SW480 (cell line): Measurements from ENCODE around the gene GSK3A.

Experiments
- DNase-seq: peaks from one replicate; pipeline ENCODE4 v3.0.0-alpha.2; 2016; ENCODE audit warnings: low spot score

Gene GSK3A

DNA sequence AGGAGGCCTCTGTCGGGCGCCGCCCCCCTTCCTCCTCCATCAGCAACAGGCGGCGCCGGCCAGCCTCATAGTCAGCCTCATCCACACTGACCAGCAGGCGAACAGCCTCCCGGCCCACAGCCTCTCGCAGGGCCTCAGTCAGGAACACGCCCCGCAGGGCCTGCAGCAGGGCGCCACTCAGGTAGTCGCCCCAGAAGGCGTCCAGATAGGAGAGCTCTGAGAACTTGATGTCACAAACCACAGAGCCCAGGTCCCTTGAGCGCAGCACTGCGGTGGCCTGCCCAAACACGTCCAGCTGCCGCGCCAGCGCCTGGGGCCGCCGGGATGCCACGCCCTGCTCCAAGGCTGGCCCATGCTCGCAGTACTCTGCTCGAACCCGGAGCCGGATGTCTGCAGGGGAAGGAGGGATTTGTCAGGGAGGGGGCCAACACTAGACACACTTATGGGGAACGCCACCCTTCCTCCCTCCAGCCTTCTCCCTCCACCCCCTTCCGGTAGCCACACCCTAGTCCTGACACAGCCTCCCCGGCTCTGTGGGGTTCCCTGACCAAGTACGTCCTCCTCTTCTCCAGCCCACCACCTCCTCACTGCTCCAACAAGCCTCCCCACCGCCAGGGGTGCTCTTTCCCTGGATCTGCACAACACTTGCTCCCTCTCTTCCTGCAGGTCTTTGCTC is 42.8 kb downstream of the GSK3A start:
- DNase-seq, result peak; percentile 78

DNA sequence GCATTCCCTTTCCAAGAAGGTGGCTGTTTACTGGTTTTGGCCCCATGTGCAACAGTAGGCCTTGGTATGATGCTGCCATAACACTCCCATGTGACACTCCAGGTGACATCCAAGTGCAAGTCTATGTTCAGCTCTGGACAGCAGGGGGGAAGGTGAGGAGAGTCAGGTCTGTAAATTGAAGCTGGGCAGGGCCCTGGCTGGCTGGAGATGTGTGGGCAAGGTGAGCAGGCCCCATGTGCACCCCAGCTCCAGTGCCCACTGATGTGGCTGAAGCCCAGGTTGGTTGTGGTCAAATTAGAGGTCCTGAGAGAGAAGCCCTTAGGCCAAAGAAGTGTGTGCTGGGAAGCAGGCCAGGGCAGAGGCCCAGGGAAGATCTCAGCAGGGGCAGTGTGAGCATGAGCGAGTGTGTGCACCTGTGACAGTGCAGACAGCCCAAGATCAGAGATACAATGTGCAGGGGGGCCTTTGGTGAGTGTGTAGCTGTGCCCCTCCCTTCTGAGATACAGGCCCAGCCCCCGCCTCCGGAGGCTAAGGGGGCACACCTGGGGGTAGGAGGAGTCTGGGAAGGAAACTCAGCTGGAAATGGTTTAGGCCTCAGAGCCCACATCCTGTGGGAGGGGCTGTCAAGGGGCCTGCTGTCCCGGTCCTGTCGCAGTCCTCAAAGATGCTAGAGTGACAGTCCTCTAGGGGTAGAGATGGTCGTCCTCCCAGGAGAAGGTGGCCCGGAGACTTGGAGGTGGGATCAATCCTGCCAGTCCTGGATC is 43.5 kb downstream of the GSK3A start:
- peak; percentile 36 for DNase-seq

DNA sequence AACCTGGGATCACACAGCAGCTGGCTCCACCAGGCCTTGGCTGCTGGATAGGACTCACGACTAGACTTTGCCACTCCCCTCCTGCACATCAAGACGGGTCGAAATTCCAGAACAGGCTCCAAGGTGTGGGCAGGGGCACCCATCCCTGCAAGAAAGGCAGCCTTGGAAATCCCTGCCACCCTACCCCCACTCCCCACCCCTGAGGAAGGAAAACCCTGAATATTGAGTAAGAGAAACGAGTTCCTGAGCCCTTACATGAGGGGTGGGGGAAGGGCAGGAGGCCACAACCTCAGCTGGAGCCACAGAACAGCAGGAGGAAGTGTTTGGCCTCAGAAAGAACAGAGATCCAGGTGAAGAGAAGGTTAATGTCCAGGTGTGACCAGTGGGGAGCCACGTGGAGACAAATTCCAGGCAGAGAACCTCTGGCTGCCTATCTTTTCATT is 45.0 kb downstream of the GSK3A start:
- DNase-seq, result no peak

DNA sequence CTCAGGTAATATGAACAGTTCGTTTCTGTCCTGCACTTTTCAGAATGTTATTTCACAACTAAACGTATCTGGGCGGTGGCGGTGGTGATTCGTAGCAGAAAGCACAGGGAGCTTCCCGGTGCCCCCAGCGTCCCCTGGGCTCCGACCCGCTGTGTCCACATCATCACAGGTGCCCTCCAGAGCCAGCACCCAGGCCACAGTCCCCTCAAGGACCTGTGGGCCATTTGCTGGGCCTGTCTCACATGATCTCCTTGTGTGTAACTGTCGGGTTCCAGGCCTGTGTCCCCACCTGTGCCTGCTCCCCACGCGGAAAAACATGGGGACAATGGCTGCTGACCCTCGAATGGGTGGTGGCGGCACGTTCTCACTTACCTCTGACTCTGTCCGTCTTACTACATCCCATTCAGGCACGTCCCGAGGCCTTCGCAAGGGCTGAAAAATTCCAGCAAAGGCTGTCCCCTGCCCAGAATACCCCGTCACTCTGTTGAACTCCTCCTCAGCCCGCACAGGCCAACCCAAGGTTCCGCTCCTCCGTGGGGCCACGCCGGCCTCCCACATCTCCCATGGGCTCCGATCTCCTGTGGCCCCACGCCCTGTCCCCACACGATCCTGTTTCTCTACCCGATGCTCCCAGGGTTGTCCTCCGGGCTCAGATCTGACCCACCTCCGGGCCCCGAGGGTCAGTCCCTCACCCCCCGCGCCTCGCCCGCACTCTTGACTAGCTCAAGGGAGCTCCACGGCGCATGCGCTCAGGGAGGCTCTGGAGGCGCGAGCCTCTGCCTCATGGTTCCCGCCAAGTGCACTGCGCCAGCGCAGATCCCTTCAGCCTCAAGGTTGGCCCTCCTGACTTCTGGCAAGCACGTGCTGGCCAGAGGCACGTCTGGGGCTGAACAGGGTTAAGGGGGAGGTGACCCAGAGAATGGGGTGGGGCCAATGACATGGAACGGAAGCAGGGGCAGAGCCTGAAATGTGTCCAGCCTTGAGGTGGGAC is 46.1 kb downstream of the GSK3A start:
- DNase-seq, result no peak

DNA sequence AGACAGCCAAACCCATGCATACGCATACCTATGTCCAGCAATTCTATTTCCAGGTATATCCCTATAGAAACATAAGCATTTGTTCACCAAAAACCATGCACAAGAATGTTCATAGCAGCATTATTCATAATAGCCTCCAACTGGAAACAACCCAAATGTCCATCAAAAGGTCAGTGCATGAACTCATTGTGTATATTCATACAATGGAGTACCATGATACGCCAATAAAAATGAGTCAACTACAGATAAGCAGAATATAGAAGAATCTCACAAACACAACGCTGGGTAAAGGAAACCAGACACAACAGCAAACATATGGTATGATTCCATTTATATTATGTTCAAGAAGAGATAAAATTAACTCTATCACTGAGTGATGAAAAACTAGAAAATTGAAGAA is 48.7 kb downstream of the GSK3A start:
- DNase-seq, result no peak

DNA sequence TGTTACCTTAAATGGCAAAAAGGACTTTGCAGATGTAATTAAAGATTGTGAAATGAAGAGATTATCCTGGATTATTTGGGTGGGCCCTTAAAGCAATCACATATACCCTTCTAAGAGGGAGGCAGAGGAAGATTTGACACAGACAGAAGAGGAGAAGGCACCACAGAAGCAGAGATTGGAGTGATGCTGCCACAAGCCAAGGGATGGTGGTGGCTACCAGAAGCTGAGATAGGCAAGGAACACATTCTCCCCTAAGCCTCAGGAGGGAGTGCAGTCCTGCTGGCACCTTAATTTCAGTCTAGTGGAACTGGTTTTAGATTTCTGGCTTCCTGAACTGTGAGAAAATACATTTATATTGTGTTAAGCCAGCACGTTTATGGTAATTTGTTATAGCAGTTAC is 49.1 kb downstream of the GSK3A start:
- DNase-seq, result no peak

DNA sequence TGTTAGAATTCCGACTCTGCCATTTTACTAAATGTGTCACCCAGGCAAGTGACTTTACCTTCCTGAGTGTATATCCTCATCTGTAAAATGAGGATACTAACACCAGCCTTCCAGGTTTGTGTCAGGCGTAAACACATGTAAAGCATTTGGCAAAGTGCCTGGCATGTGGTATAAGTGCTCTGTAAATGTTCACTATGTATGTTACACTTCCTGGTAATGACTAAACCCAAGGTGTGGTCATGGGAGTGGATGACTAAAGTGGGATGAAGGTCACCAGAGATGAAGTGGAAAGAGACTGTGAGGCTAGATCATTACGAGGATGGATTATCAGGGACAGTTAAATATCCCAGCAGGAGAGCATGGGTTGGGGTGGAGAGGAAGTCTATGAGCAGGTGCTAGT is 50.5 kb downstream of the GSK3A start:
- peak; percentile 99 for DNase-seq

DNA sequence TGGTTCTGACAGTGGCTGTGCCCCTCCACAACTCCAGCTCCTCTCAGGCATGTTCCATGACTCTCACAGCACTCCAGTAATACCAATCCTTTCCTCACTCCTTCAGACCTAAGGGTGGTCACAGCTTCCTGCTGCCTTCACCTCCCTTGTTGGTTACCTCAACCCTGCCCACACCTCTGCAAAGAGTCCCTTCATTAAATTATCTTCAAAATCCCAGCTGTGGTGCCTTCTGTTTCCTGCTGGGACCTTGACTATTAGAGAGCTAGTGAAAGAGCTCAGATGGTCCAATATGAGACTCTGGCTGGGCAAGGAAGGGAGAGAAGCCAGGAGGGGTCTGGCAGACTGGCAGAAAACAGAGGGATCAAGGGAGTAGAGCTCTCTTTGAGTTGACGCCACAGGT is 51.1 kb downstream of the GSK3A start:
- no peak for DNase-seq

DNA sequence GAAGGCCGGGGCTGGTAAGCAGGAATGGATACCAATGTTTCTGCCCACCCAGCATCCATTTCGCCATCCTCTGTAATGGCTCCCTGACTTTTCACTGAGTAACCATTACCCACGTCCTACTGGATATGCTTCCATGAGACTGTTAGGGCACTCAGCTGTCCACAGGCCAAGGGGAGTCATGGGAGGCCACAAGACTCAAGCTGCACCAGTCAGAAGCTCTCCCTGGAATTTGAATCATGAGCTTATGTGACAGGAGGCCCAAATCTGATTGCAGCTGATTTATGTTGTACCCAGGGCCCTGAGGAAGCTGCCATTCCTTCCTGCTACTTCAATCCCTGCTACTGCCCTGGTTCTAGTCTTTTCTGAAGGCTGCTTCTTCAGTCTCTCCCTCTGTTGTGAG is 53.3 kb downstream of the GSK3A start:
- DNase-seq, result no peak

DNA sequence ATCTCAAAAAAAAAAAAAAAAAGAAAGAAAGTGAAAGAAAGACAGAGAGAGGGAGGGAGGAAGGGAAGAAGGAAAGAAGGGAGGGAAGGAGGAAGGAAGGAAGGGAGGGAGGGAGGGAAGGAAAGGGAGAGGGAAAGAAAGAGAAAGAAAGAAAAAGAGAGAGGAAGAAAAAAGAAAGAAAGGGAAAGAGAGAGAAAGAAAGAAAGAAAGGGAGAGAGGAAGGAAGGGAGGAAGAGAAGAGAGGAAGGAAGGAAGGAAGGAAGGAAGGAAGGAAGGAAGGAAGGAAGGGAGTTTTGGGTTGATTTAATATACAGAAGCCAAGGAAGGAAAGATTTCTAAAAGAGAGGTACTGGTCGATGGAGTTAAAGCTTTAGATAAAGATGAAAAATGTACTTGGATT is 53.7 kb downstream of the GSK3A start:
- no peak for DNase-seq

DNA sequence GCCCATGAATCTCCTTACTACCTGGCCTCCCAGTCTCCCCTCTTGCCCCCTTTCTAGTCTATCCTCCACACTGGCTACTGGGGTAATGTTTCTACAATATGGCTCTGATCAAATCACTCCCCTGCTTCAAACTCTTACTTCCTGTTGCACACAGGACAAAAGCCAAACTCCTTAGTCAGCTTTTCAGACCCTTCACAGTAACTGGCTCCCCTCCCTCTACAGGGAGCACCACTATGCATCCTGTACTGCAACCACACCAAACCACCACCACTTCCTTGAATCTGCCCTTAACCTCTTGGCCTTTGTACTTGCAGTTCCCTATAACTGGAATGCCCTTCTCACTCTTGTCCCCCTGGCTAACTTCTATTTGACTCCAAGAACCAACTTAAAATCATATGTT is 57.1 kb downstream of the GSK3A start:
- no peak for DNase-seq

DNA sequence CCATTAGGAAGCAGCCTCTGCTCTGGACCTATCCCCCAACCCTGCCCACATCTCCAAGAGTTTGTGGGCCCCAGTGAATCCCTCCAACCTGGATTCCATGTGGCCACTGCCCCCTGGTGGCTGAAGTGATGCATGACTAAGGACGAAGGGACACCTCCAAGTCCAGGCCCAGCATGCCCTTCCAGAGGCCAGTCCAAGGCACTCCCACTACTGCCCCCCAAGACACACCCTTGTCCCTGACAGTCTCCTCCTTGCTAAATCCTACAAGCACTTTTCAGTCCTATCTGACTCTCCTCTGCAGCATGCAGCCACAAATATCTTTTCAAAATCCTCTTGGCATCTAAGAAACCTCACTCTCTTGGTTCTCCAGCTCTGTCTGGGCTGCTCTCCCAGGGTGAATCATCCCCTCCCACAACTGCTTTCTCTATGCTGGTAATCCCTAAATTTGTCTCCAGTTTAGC is 58.0 kb downstream of the GSK3A start:
- peak; percentile 80 for DNase-seq
